GM15510 (cell line): Measurements from ENCODE around the gene ZNF366.

Experiments
- POLR2A ChIP-seq: IDR thresholded peaks from 3 replicates; pipeline ENCODE4 v1.6.1; 2011; ENCODE audit warnings: borderline replicate concordance; ENCODE audit not compliant: insufficient read length; ENCODE audit errors: extremely low read depth

Gene ZNF366

DNA sequence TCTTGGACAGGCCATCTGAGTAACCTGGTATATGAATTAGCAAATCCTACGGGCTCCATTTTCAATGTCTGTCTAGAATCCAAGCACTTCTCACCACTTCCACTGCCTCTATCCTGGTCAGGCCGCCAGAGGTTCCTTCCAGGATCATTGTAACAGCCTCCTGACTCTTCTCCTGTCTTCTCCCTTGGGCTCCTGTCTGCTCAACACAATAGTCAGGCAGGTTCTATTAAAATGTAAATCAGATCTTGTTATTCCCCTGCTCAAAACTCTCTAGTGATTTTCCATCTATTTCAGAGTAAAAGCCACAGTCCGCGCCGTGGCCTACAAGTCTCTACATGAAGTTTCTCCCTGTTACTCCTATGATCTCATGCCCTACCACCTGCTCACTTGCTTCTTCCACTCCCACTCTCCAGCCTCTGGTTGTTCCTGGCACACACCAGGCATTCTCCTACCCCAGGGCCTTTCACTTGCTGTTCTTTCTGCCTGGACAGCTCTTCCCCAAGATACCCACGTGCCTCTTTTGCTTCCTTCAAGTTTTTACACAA is 21.7 kb downstream of the ZNF366 start:
- TF ChIP-seq POLR2A = no peak

- no peak for TF ChIP-seq POLR2A
These were observed 25.2 kb downstream of the ZNF366 start for GRCh38 chr5:72482046-72482445.

GRCh38 chr5:72480841-72481240 is 26.4 kb downstream of the ZNF366 start:
- no peak for TF ChIP-seq POLR2A

- TF ChIP-seq POLR2A = no peak
These were observed 27.3 kb downstream of the ZNF366 start for GRCh38 chr5:72479921-72480320.

- no peak for TF ChIP-seq POLR2A
These were observed 28.5 kb downstream of the ZNF366 start for GRCh38 chr5:72478684-72479083.

DNA sequence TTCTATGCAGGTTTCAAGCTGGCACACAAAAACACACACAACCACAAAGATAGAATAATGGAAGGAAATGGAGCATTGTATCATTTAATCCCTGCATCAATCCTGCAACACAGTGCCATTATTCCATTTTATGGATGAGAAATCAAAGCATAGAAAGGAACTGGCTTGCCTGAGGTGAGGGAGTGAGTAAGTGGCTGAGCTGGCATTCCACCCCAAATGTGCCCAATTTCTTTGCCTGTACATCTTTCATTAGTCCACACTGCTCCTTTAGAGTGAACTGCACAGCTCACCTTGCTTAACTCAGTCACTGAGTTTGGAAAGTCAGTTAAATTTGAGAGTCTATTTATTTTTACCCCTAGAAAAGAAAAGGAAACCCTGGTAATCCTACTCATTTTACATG is 28.9 kb downstream of the ZNF366 start:
- TF ChIP-seq POLR2A = no peak

DNA sequence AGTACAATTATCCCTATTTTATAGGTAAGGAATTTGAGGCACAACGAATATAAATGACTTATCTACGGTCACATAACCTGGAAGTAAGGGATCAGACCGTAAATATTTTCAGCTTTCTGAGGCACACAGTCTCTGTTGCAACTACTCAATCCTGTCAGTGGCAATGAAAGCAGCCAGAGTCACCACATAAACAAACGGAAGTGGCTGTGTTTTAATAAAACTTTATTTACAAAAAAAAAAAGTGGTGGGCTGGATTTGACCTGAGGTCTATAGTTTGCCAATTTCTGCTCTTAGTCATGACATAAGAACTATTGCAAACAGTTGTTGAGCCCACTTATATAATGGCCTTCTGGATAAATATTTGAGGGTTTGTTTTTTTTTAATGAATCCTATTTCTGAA is 29.6 kb downstream of the ZNF366 start:
- no peak for TF ChIP-seq POLR2A

DNA sequence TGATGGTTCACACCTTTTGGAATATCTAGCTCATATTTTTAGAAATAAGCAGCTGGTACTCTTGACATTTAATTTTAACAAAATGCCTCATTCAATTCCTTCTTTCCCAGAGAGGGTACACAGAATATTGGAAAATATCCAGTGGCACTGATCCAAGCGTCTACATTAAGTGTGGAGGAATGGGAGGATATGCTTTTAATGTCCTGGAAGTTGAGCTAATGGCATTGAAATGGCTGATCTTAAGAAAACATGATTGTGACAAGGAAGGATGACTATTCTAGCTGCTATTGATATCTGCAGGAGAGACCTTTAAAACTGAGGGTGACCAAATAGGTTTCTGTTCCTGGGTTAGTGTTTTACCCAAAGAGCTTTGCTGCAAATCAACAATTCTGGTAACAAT is 30.0 kb downstream of the ZNF366 start:
- TF ChIP-seq POLR2A = no peak

DNA sequence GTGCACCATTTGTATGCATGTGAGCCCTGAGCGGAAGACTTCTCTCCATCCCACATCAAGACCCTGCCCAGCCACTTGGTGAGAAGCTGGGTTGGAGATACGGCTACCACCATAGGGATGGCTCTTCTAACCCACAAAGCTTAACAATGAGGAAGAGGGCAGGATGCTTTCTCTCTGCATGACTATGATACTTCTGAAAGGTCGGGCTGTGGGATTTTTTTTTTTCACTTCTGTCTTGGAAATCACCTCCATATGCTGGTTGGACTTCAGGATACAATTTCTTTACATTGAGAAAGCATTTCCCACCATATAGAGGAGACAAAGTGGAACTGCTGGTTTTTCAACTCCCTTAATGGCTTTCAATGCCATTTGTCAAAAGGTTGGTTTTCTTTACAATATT is 30.5 kb downstream of the ZNF366 start:
- TF ChIP-seq POLR2A = no peak

GRCh38 chr5:72476275-72476674 is 30.9 kb downstream of the ZNF366 start:
- no peak for TF ChIP-seq POLR2A

- no peak for TF ChIP-seq POLR2A
These were observed 32.7 kb downstream of the ZNF366 start for GRCh38 chr5:72474516-72474915.

- TF ChIP-seq POLR2A = no peak
These were observed 33.1 kb downstream of the ZNF366 start for GRCh38 chr5:72474046-72474500.

GRCh38 chr5:72472666-72473422 is 34.4 kb downstream of the ZNF366 start:
- TF ChIP-seq POLR2A = no peak

DNA sequence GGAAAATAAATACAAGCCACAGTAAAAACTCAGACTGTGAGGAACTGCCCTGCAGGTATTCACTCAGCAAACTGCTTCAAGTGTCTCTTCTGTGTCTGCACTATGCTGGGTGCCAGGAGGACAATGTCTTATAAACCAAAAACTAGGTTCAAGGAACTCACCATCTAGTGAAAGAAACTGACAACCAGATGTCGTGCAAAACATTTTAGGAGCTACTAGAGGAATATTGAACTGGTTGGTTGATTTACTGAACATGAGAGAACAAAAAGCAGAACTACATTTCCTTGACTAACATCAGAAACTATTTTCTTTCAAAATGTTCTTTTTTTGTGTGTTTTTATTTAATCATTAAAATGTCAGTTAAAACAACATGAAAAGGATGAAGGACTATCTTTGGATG is 35.2 kb downstream of the ZNF366 start:
- TF ChIP-seq POLR2A = no peak

DNA sequence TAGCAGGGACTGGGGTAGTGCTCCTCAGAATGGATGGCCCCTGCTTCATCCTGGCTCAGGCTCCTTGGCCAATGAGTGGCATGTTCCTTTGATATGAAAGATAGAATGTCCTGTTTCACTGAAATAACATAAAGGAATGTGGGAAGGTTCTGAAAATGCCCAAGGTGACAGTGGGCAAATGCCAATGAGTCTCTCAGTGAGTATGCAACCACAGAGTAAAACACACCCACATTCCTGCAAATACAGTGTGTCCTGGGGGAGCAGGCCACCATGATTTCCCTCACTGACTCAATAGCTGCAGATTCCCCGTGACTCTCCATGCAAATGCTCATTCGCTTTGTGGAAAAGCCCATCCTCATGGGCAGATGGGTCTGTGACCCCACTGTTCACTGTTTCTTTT is 36.4 kb downstream of the ZNF366 start:
- no peak for TF ChIP-seq POLR2A

GRCh38 chr5:72468606-72469005 is 38.6 kb downstream of the ZNF366 start:
- no peak for TF ChIP-seq POLR2A

GRCh38 chr5:72468024-72468423 is 39.2 kb downstream of the ZNF366 start:
- TF ChIP-seq POLR2A = no peak

DNA sequence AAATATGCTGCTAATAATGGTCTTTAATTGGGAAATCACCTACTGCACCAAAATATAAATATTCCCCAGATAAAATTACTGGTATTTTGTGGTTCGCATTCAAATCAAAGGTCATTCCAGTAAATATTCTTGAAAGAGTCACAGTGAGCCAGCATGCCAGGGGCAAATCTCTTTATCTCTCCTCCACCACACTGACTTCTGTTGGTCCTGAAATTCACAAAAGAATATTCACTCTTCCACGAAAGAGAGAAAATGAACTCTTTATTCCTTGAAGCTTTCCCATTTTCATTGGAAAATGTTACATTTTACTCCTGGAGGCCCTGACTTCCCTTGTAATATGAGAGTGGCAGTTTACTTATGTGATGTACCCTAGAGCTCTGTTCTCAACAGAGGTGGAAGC is 39.7 kb downstream of the ZNF366 start:
- no peak for TF ChIP-seq POLR2A
